Spleen (tissue), 7 donors: Measurements from ENCODE around the gene OR52D1.

Source experiments
- POLR2A ChIP-seq, 3 donors: fragments of 450-650 bp; IDR thresholded peaks; one replicate each; pipeline ENCODE4 v1.5.1; 2017; ENCODE audit warnings: antibody characterized with exemption in 3 of 3, mild to moderate bottlenecking in 1 of 3
- POLR2AphosphoS5 ChIP-seq, 3 donors: sonication (generic); formaldehyde crosslinking; IDR thresholded peaks; one replicate each; pipeline ENCODE4 v1.5.1; 2017; ENCODE audit warnings: antibody characterized with exemption in 3 of 3
- TF ChIP-seq, protein P1 (sequence below), 11 experiments: fragments of 200-600 bp in 7 of 11; fragments of 450-650 bp in 4 of 11; sonication (generic) in 4 of 11; IDR thresholded peaks in 8 of 11; conservative IDR thresholded peaks in 3 of 11; 1 replicate in 7 of 11; 2 replicates in 4 of 11; pipeline versions ENCODE4 v1.4.0 to v1.8.0; 2016 to 2021; ENCODE audit warnings: antibody characterized with exemption in 11 of 11, inconsistent platforms in 4 of 11, mild to moderate bottlenecking in 1 of 11
- donor health status: DM: no; HTN: no; CAD: no; lungs with moderate emphysema.
- donor health status: DM: no; HTN: no; CAD: no.
- donor health status: DM: no; HTN: no; CAD: no.

DNA sequence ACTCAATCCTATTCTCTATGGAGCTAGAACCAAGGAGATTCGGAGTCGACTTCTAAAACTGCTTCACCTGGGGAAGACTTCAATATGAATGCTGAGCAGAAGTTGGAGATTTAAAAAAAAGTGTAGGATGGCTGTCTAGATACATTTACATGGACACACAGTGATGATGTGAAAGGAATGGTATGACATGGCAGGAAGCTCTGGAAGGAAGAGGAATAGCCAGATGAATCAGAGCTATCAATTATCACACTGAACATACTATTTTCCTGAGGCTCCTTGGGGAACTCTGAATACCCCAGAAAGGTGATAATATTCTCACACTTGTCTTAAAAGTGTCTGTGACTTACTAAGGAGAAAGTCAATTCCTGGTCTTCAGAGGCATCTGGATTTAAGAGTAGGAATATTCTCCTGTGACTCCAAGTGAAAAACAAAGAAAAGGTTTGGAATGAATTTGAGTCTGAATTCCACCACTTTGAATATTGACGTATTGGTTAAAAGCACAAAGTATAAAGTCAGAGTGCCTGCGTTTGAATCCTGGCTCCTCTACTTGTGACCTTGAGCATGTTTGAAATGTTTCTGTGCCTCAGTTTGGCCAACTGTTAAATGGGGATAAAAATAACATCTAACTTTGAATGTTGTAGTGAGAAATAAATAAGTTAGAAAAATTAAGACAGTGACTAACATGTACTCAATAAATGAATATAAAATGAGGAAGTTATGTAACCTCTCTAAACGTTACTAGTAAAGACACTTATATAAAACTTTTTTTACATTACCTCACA lies 1.3 kb downstream of the OR52D1 start:
- TF ChIP-seq, protein P1, sequence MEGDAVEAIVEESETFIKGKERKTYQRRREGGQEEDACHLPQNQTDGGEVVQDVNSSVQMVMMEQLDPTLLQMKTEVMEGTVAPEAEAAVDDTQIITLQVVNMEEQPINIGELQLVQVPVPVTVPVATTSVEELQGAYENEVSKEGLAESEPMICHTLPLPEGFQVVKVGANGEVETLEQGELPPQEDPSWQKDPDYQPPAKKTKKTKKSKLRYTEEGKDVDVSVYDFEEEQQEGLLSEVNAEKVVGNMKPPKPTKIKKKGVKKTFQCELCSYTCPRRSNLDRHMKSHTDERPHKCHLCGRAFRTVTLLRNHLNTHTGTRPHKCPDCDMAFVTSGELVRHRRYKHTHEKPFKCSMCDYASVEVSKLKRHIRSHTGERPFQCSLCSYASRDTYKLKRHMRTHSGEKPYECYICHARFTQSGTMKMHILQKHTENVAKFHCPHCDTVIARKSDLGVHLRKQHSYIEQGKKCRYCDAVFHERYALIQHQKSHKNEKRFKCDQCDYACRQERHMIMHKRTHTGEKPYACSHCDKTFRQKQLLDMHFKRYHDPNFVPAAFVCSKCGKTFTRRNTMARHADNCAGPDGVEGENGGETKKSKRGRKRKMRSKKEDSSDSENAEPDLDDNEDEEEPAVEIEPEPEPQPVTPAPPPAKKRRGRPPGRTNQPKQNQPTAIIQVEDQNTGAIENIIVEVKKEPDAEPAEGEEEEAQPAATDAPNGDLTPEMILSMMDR (IDR thresholded peaks at IDR 0.05 in 8 of 11, conservative IDR thresholded peaks at IDR 0.05 in 3 of 11) = no peak
- TF ChIP-seq POLR2A (IDR thresholded peaks at IDR 0.05) = no peak
- no peak for TF ChIP-seq POLR2AphosphoS5 (IDR thresholded peaks at IDR 0.05)
